B cell (primary cell): ENCODE data around the gene PRKAG2.

ENCODE experiments used
- EZH2 ChIP-seq: IDR thresholded peaks from 2 replicates; pipeline ENCODE4 v1.6.1; 2012; ENCODE audit warnings: borderline replicate concordance, low read depth, mild to moderate bottlenecking, moderate library complexity, low read length; ENCODE audit not compliant: insufficient read depth, poor library complexity, severe bottlenecking
- TF ChIP-seq, protein P1 (sequence below): fragments of 200-600 bp; IDR thresholded peaks from one replicate; pipeline ENCODE4 v1.8.0; 2022; ENCODE audit warnings: antibody characterized with exemption, mild to moderate bottlenecking

DNA sequence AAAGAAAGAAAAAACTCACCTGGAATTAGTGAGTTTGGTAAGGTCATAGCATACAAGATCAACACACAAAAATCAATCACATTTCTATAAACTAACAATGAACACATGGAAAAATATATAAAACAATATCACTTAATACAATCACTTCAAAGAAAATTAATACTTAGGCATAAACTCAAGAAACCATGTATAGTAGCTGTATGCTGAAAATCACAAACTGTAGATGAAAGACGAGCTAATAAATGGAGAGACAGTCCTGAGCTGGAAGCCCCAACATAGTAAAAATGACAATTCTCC lies 243.5 kb downstream of the PRKAG2 start:
- TF ChIP-seq EZH2 = no peak
- TF ChIP-seq, protein P1, sequence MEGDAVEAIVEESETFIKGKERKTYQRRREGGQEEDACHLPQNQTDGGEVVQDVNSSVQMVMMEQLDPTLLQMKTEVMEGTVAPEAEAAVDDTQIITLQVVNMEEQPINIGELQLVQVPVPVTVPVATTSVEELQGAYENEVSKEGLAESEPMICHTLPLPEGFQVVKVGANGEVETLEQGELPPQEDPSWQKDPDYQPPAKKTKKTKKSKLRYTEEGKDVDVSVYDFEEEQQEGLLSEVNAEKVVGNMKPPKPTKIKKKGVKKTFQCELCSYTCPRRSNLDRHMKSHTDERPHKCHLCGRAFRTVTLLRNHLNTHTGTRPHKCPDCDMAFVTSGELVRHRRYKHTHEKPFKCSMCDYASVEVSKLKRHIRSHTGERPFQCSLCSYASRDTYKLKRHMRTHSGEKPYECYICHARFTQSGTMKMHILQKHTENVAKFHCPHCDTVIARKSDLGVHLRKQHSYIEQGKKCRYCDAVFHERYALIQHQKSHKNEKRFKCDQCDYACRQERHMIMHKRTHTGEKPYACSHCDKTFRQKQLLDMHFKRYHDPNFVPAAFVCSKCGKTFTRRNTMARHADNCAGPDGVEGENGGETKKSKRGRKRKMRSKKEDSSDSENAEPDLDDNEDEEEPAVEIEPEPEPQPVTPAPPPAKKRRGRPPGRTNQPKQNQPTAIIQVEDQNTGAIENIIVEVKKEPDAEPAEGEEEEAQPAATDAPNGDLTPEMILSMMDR = no peak
